GM12801 (cell line): Measurements from ENCODE around the gene FAM193B.

Source experiments
- TF ChIP-seq, protein P1 (sequence below): IDR thresholded peaks from one replicate; pipeline ENCODE4 v1.5.1; 2011; ENCODE audit warnings: control low read depth; ENCODE audit not compliant: insufficient read length; ENCODE audit errors: extremely low read depth

FAM193B gene

DNA sequence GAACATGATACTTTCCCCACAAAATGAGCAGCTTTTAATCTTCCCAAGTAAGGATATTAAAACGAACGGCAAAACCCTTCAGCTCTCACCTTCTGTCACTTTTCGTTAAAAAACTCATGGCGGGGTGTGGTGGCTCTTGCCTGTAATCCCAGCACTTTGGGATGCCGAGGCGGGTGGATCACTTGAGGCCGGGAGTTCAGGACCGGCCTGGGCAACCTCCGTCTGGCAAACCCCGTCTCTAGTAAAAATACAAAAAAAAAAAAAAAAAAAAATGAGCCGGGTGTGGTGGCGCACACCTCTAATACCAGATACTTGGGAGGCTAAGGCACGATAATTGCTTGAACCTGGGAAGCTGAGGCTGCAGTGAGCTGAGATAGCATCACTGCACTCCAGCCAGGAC lies 38.5 kb upstream of the FAM193B start:
- TF ChIP-seq, protein P1, sequence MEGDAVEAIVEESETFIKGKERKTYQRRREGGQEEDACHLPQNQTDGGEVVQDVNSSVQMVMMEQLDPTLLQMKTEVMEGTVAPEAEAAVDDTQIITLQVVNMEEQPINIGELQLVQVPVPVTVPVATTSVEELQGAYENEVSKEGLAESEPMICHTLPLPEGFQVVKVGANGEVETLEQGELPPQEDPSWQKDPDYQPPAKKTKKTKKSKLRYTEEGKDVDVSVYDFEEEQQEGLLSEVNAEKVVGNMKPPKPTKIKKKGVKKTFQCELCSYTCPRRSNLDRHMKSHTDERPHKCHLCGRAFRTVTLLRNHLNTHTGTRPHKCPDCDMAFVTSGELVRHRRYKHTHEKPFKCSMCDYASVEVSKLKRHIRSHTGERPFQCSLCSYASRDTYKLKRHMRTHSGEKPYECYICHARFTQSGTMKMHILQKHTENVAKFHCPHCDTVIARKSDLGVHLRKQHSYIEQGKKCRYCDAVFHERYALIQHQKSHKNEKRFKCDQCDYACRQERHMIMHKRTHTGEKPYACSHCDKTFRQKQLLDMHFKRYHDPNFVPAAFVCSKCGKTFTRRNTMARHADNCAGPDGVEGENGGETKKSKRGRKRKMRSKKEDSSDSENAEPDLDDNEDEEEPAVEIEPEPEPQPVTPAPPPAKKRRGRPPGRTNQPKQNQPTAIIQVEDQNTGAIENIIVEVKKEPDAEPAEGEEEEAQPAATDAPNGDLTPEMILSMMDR, result no peak

DNA sequence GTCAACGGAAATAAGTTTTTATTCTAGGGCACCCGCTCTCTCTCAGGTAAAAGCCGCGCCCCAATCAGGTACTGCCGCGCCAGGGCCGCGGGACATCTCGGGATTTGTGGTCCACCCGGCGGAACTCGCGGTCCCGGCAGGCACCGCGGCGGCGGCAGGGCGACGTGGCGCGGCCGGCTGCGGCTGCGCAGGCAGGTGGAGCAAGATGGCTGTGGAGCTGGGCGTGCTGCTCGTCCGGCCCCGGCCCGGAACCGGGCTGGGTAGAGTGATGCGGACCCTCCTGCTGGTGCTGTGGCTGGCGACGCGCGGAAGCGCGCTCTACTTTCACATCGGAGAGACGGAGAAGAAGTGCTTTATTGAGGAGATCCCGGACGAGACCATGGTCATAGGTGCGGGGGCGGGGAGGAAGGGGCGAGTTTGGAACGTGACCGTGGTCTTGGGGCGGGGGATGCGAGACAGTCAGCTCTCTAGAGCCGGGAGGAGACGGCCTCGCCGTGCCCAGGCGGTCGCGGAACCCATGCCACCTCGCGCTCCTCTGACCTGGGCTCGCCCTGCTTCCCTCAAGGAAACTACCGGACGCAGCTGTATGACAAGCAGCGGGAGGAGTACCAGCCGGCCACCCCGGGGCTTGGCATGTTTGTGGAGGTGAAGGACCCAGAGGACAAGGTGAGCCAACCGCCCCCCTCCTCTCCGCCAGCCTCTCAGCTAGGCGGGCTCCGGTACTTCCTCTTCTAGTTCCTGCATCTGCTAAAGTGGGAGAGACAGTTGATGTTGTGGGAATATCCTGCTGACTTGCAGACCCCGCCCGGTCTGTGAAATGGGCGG lies 37.9 kb upstream of the FAM193B start, which contains the start of gene TMED9:
Gene TMED9, plus strand, starts transcription at position 194 of the 825 bp plus-strand sequence. Its CDS starts 12 bp downstream, at position 206.
- TF ChIP-seq, protein P1, result no peak

DNA sequence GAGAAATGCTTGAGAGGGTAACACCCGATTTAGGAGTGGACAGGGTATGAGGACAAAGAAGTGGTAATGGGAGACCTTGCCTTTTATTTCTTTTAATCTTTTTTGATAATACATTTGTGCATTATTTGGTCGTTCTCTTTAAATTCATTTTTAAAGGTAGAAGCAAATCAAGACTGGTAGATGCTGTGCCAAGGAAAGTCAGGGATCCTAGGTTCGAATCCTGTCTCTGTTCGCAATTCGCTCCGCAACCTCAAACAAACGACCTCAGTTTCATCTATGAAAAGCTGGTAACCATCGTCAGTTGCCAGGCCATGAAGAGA lies 37.3 kb upstream of the FAM193B start:
- TF ChIP-seq, protein P1, result no peak

GRCh38 chr5:177590406-177590805 lies 36.0 kb upstream of the FAM193B start:
- TF ChIP-seq, protein P1, result no peak

DNA sequence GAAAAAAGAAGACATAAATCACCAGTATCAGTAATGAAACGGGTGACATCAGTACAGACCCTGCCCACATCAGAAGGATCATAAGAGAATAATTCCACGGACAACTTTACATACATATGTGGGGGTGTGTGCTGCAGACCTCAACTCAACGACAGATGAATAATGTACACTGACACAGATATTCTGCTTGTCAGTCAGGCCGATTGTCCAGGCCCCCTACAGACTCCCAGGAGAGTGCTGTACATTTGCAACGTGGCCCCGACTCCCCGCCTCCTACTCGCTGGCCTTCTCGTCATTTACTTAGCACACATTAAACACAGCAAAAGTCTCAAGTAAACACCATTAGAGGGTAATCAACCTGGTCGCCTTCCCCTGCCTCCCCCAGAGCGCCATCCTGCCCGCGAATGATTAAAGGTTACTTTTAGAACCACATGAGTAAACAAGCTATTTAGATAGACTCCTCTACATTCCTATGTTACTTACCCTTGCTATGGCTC lies 34.1 kb upstream of the FAM193B start:
- TF ChIP-seq, protein P1, result no peak

GRCh38 chr5:177578316-177578715 lies 24.0 kb upstream of the FAM193B start:
- TF ChIP-seq, protein P1, result no peak

DNA sequence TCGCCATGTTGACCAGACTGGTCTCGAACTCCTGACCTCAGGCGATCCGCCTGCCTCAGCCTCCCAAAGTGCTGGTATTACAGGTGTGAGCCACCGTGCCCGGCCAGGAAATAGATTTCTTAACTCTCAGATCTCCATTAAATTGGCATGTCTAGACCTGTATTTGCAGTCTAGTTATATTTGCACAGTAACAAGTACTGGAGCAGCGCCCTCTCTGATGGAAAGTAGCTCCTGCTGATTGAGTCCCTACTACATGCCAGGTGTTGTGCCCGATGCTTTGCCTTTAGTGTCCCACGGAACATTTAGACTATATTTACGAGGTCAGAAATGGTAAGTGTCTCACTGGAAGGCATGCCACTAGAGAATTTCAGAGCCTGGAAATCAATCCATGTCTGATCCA lies 21.8 kb upstream of the FAM193B start:
- TF ChIP-seq, protein P1, result no peak
